NCI-H146 (cell line): ENCODE results near the gene IGFBPL1.
"Not testable (repeated sequence)": the region's sequence is repeated elsewhere in the genome, so short reads cannot be mapped to it uniquely, and the experiment has no call there.

ENCODE experiments used
- DNase-seq: peaks from one replicate; lab custom pipeline; 2025; lab: John Stamatoyannopoulos, UW

IGFBPL1 gene

DNA sequence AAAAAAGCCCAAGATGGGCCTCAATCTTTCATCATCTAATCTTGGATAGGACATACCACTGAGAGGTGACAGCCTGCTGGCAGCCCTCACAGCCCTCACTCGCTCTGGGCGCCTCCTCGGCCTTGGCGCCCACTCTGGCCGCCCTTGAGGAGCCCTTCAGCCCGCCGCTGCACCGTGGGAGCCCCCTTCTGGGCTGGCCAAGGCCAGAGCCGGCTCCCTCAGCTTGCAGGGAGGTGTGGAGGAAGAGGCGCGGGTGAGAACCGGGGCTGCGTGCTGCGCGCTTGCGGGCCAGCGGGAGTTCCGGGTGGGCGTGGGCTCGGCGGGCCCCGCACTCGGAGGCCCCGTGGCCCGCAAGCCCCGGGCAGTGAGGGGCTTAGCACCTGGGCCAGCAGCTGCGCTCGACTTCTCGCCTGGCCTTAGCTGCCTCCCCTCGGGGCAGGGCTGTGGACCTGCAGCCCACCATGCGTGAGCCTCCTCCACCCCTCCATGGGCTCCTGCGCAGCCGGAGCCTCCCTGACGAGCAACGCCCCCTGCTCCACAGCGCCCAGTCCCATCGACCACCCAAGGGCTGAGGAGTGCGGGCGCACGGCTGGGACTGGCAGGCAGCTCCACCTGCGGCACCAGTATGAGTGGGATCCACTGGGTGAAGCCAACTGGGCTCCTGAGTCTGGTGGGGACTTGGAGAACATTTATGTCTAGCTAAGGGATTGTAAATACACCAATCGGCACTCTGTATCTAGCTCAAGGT, 46.7 kb downstream of the IGFBPL1 start:
- not testable (repeated sequence) for DNase-seq

- DNase-seq, result no peak
Observed at GRCh38 chr9:38376021-38376670, 48.1 kb downstream of the IGFBPL1 start.

DNA sequence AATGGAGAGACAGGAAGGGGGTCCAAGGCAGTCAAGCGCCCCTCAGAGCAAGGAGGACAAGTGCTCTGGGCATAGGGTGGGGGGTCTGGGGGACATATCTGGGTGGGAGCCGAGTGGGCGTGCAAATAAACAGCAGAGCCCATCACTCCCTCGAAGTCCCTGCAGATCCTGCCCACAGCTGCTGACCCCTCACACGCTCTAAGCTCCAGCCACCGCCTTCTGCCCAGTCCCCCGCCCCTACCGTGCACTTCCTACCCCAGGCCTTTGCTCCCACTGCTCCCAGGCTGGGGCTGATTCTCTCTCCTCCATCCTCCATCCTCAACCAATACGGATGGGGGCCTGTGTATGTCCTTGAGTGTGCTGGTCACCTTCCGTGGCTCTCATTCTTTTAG, 48.7 kb downstream of the IGFBPL1 start:
- no peak for DNase-seq

- DNase-seq, result no peak
Observed at GRCh38 chr9:38374847-38375571, 49.2 kb downstream of the IGFBPL1 start.

DNA sequence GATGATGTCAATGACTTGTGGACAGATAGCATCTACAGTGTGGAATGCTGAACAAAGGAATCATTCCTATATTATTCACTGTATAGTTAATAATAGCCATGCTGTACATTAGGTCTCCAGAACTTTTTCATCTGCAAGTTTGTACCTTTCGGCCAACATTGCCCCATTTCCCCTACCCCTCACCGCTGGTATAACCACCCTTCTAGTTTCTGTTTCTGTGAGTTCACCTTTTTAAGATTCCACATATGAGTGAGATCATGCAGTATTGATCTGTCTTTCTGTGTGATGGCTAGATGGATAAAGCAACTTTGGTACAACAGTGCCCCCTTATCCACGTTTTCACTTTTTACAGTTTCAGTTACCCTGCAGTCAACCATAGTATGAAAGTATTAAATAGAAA, 50.6 kb downstream of the IGFBPL1 start:
- DNase-seq, result no peak

- DNase-seq, result peak; percentile 25
Observed at GRCh38 chr9:38372762-38373619, 51.3 kb downstream of the IGFBPL1 start.

DNA sequence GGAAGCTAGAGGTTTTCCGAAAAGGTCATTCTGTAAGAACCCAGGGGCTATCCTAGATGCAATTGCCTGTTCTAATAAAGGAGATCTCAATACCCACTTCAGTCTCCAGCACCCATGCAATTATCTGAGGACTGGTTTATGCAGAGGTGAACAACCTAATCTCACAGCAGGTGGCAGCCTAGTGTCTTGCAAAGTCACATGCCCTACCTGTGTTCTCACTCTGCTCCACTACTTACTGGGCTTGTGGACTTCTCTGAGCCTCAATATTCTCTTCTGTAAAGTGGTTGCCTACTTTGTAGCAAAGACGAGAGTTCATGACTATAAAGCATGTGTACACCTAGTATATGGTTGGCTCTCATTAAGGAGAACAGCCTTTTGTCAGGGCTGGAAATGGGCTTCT, 52.8 kb downstream of the IGFBPL1 start:
- peak; percentile 93 for DNase-seq

- no peak for DNase-seq
Observed at GRCh38 chr9:38370176-38370575, 54.1 kb downstream of the IGFBPL1 start.

- peak; percentile 48 for DNase-seq
Observed at GRCh38 chr9:38368731-38369130, 55.5 kb downstream of the IGFBPL1 start.

GRCh38 chr9:38367898-38368297, 56.4 kb downstream of the IGFBPL1 start:
- no peak for DNase-seq

- no peak for DNase-seq
Observed at GRCh38 chr9:38363589-38363925, 60.7 kb downstream of the IGFBPL1 start.

- DNase-seq, result peak; percentile 86
Observed at GRCh38 chr9:38362852-38363588, 61.2 kb downstream of the IGFBPL1 start.

DNA sequence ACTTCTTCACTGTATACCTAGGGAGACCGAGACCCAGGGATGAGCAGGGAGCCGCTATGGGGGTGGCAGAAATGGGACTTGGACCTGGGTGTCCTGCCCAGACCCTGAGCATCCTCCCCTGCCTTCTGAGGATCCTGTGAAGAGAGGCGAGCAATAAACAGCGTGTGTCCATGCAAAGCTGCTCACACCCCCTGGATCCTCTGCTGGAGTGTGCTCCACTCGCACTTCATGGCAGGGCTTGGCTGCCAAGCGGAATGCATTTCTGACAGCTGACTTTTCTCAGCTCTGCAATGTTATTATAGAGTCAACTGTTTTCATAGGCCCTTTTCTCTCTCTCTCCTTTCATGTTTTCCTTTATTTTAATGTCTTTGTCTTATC, 62.8 kb downstream of the IGFBPL1 start:
- peak; percentile 82 for DNase-seq

DNA sequence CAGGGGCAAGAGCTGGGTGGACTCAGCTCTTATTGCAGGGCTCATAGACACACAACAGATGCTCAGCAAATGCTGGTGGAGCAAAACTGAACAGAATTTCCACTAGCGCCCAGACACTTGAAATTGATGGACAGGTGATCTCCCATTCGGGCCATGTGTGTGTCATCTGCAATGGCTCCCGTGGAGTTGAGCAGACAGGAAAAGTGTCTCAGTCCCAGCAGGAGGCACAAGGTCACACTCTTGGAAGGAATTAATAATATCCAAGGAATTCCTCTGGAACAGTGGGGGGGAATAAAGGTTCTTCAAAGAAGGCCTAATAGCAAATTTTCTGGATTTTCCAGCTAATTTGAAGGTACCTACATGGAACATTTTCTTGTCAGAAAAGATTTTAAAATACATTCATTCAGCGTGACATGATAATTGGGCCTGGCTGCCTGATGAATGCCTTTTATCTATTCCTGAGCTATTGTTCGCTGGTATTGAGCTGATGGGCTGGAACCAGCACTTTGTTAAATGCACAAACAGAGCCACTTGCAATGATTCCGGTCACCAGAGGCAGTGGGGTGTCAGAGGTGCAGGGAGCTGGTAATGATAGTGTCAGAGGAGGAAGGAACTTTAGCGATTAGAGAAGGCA, 63.3 kb downstream of the IGFBPL1 start:
- peak; percentile 87 for DNase-seq

DNA sequence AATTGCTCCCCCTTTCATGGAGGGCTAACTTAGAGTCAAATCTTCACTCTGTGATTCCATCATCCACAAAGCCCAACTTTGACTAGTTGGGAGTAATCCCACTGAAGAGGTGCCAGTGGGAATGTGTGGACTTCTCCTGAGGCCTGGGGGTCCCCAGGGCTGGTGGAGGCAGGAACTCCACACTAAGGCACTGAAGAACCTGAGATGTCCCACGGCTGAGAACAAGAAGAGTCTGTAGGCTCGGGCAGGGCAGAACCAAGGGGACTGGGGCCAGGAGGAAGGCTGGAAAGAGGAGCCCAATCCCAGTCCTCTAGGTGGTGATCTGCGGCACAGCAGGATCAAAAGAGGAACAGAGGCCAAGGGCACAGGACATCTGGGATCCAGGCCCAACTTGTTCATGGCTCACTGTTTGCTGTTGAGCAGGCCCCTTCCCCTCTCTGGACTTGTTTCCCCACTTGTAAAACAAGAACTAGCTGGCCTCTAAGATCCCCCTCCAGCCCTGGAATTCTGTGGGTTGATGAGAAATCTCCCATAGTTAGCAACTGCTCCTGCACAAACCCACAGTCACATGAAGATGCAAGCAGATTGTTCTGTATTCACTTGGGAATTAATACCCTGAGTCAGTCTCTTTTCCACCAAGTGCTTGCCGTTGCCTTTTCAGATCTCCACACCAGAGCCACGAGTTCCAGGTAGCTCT, 64.4 kb downstream of the IGFBPL1 start:
- DNase-seq, result no peak

DNA sequence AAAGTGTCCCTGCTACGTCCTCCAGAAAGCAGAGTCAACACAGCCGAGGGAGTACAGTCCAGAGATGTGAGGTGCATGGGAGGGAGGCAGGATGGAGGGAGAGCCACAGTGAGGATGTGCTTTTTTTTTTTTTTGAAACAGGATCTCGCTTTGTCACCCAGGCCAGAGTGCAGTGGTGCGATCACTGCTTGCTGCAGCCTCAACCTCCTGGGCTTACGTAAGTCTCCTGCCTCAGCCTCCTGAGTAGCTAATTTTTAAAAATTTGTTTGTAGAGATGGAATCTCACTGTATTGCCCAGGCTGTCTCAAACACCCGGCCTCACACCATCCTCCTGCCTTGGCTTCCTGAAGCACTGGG, 65.0 kb downstream of the IGFBPL1 start:
- DNase-seq, result no peak

DNA sequence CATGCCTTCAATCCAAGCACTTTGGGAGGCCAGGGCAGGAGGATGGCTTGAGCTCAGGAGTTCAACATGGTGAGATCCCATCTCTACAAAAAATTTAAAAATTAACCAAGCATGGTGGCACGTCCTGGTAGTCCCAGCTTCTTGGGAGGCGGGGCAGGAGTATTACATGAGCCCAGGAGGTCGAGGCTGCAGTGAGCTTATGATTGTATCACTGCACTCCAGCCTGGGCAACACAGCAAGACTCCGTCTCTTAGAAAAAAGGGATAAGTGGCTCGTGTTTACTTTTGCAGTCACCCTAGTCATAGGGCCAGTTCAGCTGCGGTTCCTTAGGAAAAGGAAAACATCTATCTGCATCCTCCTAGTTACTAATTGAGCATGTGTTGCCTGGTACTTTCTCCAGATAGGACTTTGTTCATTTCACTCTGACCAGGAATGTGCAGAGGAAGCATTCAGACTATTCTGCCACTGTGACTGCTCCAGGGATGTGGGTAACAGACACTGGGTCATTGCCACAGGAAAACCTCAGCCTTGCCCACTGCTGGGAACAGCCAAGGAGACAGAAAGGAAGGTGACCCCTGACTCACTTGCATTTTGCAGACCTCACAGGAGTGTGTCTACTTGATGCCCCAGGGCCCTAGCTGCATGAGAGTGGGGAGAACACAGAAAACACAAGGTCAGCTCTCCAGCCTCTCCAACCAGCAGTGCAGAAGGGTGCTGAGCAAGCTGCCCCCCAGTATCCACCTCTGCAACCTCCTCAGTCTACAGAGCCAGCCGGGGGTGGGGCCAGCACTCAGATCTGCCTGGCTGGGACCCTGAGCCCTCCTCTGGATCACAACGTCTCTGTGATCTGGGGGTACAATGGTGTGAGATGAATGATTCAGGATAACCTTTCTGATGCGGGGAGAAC, 65.6 kb downstream of the IGFBPL1 start:
- DNase-seq, result peak; percentile 62

DNA sequence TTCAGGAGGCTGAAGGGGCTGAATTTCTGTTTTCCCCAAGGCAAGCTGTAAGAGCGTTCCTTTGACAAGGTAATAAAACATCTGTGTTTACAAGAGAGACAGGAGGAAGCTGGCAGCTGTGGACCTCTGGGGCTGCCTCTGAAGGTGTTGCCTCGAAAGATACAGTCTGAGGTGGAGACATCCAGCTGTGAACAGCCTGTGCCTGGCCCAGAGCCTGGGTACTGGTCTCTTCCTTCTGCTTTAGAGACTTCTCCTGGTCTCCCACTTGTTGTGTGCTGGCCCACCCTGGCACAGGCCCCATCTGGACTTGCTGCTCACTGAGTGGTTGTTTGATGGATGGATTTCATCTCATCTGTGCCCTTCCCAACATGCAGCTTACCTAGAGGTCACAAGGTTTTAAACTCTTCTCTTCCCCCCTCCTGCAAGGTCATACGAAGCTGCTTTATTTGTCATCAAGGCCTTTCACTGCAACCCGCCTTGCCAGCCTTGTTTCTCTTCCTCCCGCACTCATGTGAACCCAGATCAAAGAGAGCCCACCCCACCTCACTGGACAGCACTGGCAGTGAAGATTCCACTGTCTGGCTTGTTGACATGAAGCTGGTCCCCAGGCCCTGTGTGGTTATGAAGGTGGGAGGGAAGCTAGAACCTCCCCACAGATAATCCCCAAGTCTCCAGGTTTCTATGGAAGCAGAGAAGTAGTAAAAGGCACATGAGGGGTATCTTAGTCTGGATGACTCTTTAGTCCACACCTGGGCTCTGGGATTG, 66.7 kb downstream of the IGFBPL1 start:
- DNase-seq, result peak; percentile 20

DNA sequence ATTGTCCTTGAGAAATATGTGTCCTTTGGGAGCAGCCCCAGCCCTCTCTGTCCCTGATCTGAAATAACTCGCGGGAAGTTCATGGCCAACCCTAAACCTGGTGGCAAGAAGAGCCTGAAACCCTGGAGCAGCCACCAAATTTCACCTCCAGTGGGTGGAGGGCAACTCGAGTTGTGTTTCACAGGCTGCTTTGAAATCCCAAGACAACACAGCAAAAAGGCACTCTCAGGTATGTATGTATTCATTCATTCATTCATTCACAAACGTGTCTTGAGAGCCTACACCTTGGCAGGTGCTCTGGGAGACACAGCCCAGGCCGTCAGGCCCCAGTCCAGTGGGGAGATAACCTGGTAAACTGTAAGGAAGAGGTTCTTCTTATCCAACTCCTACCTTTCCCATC, 67.4 kb downstream of the IGFBPL1 start:
- DNase-seq, result no peak
